HepG2 (cell line): ENCODE measurements around the gene TBATA. TPM values are rescaled to one million over a fixed set of nuclear protein-coding genes. Genes with fewer than 3 reads are reported as not detected.

Experiments used
- ATAC-seq: fragments of 200-7000 bp; cut with Tn5 transposase; 3 replicates; pipeline ENCODE4 v1.9.1; 2020; ENCODE audit warnings: mild to moderate bottlenecking, moderate library complexity
- BruUV-seq: library from RNA; stranded (reverse); fragments of 400-500 nt; replicated peaks from 2 replicates; lab custom pipeline; 2021; lab: Mats Ljungman, UMichigan
- CTCF ChIA-PET: fragments of 300-600 bp; formaldehyde crosslinking; extraction: SDS; loops from one replicate; lab custom pipeline; 2021; ENCODE audit warnings: low total read pairs, inconsistent platforms, low intra/inter-chr PET ratio; lab: Yijun Ruan, JAX
- POLR2A ChIA-PET: fragments of 350-600 bp; sonication (Branson Sonifier 250); formaldehyde crosslinking; loops from one replicate; lab custom pipeline; 2020; ENCODE audit warnings: antibody characterized with exemption, inconsistent platforms; lab: Yijun Ruan, JAX
- DNase-seq: peaks from one replicate; pipeline ENCODE4 v3.0.0-alpha.2; 2015; ENCODE audit warnings: low spot score
- FAIRE-seq: peaks from 3 replicates; lab custom pipeline; 2011; peaks lifted over from hg19 to GRCh38; lab: Jason Lieb, UNC
- H2AFZ ChIP-seq: one replicate; pipeline ENCODE4 v1.6.1; 2011; ENCODE audit warnings: low read length, inconsistent platforms
- H3K27ac ChIP-seq: fragments of 300-600 bp; 3 replicates; pipeline ENCODE4 v1.8.0; 2011; ENCODE audit warnings: mixed run types, mild to moderate bottlenecking, mixed read lengths, low read length, inconsistent platforms; ENCODE audit not compliant: insufficient read depth; ENCODE audit errors: extremely low read length
- H3K27me3 ChIP-seq, 2 experiments: fragments of 200-600 bp in 1 of 2; 2 replicates in 1 of 2; 3 replicates in 1 of 2; pipeline versions ENCODE4 v1.6.0 to v1.8.0; 2011; ENCODE audit warnings: low read length in 2 of 2, mild to moderate bottlenecking in 2 of 2, moderate library complexity in 2 of 2, inconsistent platforms in 1 of 2; ENCODE audit not compliant: insufficient read depth in 2 of 2, control insufficient read depth in 1 of 2
- H3K36me3 ChIP-seq, 2 experiments: fragments of 200-600 bp in 1 of 2; replicated peaks in 1 of 2; 2 replicates in 1 of 2; 3 replicates in 1 of 2; pipeline versions ENCODE4 v1.5.1 to v1.8.0; 2011; ENCODE audit warnings: low read length in 2 of 2, inconsistent platforms in 1 of 2; ENCODE audit not compliant: insufficient read depth in 2 of 2, control insufficient read depth in 1 of 2
- H3K4me1 ChIP-seq: 2 replicates; pipeline ENCODE4 v1.5.1; 2012; ENCODE audit warnings: low read length, inconsistent platforms; ENCODE audit not compliant: insufficient read depth
- H3K4me2 ChIP-seq: 2 replicates; pipeline ENCODE4 v1.6.0; 2011; ENCODE audit warnings: low read depth, low read length, inconsistent platforms
- H3K4me3 ChIP-seq, 3 experiments: fragments of 200-600 bp in 1 of 3; sonication (generic), shearing (Covaris generic) in 1 of 3; replicated peaks in 1 of 3; 2 replicates each; pipeline ENCODE4 v1.5.1; 2011 to 2016; ENCODE audit warnings: low read length in 3 of 3, inconsistent platforms in 2 of 3, low read depth in 2 of 3, mild to moderate bottlenecking in 2 of 3, control low read depth in 1 of 3, mixed read lengths in 1 of 3; ENCODE audit not compliant: insufficient read depth in 1 of 3
- H3K79me2 ChIP-seq: one replicate; pipeline ENCODE4 v1.6.1; 2011; ENCODE audit warnings: low read length, inconsistent platforms; ENCODE audit not compliant: insufficient read depth
- H3K9ac ChIP-seq: 2 replicates; pipeline ENCODE4 v1.6.0; 2011; ENCODE audit warnings: mild to moderate bottlenecking, low read depth, low read length, inconsistent platforms; ENCODE audit not compliant: insufficient read depth
- H3K9me3 ChIP-seq: 2 replicates; pipeline ENCODE4 v1.5.1; 2012; ENCODE audit warnings: mild to moderate bottlenecking, low read length
- H4K20me1 ChIP-seq: 2 replicates; pipeline ENCODE4 v1.6.0; 2011; ENCODE audit warnings: inconsistent platforms, mild to moderate bottlenecking, low read length, moderate library complexity; ENCODE audit not compliant: insufficient read depth
- GATA4 ChIP-seq: sonication (generic); IDR thresholded peaks from 2 replicates; pipeline ENCODE4 v1.6.1; 2016; ENCODE audit warnings: antibody characterized with exemption, low read depth, borderline replicate concordance
- MLX ChIP-seq: IDR thresholded peaks from 2 replicates; pipeline ENCODE4 v1.6.1; 2016
- NBN ChIP-seq: fragments of 450-650 bp; conservative IDR thresholded peaks from 2 replicates; pipeline ENCODE4 v1.6.1; 2017
- PHF20 ChIP-seq: sonication (generic); formaldehyde crosslinking; IDR thresholded peaks from 2 replicates; pipeline ENCODE4 v1.5.0; 2020; ENCODE audit warnings: mild to moderate bottlenecking, missing genetic modification reagents
- ZBTB37 ChIP-seq: sonication (generic); formaldehyde crosslinking; IDR thresholded peaks from 2 replicates; pipeline ENCODE4 v1.4.0; 2020; ENCODE audit warnings: mild to moderate bottlenecking, missing genetic modification reagents
- ZNF180 ChIP-seq: sonication (generic); formaldehyde crosslinking; IDR thresholded peaks from 2 replicates; pipeline ENCODE4 v1.4.0; 2020; ENCODE audit warnings: low read depth, missing genetic modification reagents, borderline replicate concordance
- ZNF383 ChIP-seq: sonication (generic); formaldehyde crosslinking; IDR thresholded peaks from 2 replicates; pipeline ENCODE4 v1.4.0; 2020; ENCODE audit warnings: missing genetic modification reagents, mild to moderate bottlenecking, borderline replicate concordance
- ZNF549 ChIP-seq: sonication (generic); formaldehyde crosslinking; IDR thresholded peaks from 2 replicates; pipeline ENCODE4 v1.5.0; 2020; ENCODE audit warnings: missing genetic modification reagents
- ZNF572 ChIP-seq: sonication (generic); formaldehyde crosslinking; IDR thresholded peaks from 2 replicates; pipeline ENCODE4 v1.5.1; 2020; ENCODE audit warnings: mild to moderate bottlenecking, missing genetic modification reagents
- ZNF720 ChIP-seq: sonication (generic); formaldehyde crosslinking; IDR thresholded peaks from 2 replicates; pipeline ENCODE4 v1.4.0; 2020; ENCODE audit warnings: missing genetic modification reagents
- WGBS: methylation state at CpG from one replicate; pipeline ENCODE4 v1.1.6; 2017; ENCODE audit warnings: low lambda C conversion rate; 5-methylcytosine and 5-hydroxymethylcytosine counted together
- in situ Hi-C: cut with HindIII; loops from 2 replicates; pipeline ENCODE4 v1.10.0; 2017; ENCODE audit warnings: low pct_unique_long_range_greater_than_20kb; ENCODE audit not compliant: extremely low pct_ligation_motif_present
- intact Hi-C: fragments of 100-400 bp; cut with micrococcal nuclease; formaldehyde crosslinking; loops from one replicate; pipeline ENCODE4 v1.10.0; 2022; ENCODE audit not compliant: unreplicated experiment
- polyA plus RNA-seq, 8 experiments: library from polyadenylated mRNA; depleted of rRNA in 3 of 8; stranded (reverse) in 7 of 8; unstranded in 1 of 8; fragments of >200 nt; fragmentation: Illumina TruSeq in 4 of 8; extraction: Trizol in 4 of 8; gene quantifications; 2 replicates each; pipeline versions ENCODE4 v1.2.1 to v1.2.3, GENCODE V29; 2011 to 2016; ENCODE audit warnings: low read depth in 4 of 8, missing spikeins in 1 of 8, mixed read lengths in 1 of 8; ENCODE audit not compliant: insufficient read depth in 1 of 8
- total RNA-seq, 5 experiments: library from RNA; depleted of rRNA; stranded (reverse); fragments of >200 nt; fragmentation: Illumina TruSeq; extraction: Trizol; gene quantifications; 2 replicates each; pipeline ENCODE4 v1.2.3, GENCODE V29; 2016; ENCODE audit warnings: low read depth in 1 of 5
- TF ChIP-seq, protein P1 (sequence below): IDR thresholded peaks from 2 replicates; pipeline ENCODE4 v1.6.1; 2016; ENCODE audit warnings: missing biosample characterization, missing genetic modification reagents, low read depth
- TF ChIP-seq, protein P2 (sequence below): sonication (generic); formaldehyde crosslinking; IDR thresholded peaks from 2 replicates; pipeline ENCODE4 v1.4.0; 2020; ENCODE audit warnings: missing genetic modification reagents
- TF ChIP-seq, protein P3 (sequence below): sonication (generic); IDR thresholded peaks from 2 replicates; pipeline ENCODE4 v1.6.1; 2016; ENCODE audit warnings: low read depth, borderline replicate concordance
- TF ChIP-seq, protein P4 (sequence below): sonication (generic); formaldehyde crosslinking; IDR thresholded peaks from 2 replicates; pipeline ENCODE4 v1.8.0; 2022; ENCODE audit warnings: missing genetic modification reagents, mild to moderate bottlenecking, moderate library complexity, borderline replicate concordance

The TBATA gene
- total and polyA plus RNA-seq, 2 of the 13 experiments (the other 11 are each of a cell fraction or from before 2014, with no cell fraction given): not detected

GRCh38 chr10:70797840-70798239, 12.7 kb upstream of the TBATA start:
- H2AFZ ChIP-seq: no peak overlapping the region
- peaks cover 1 to 3% of the 10 kb centered on the region in 2 experiments; a peak in 1 of 5 replicates for H3K27me3 ChIP-seq
- H3K9ac ChIP-seq: no peak overlapping the region
- ChIA-PET CTCF (no interaction called here), POLR2A (no interaction called here)
- intact Hi-C loops: no loop called here
- in situ Hi-C loops: no loop called here
- ATAC-seq: no peak
- TF ChIP-seq, protein P1, sequence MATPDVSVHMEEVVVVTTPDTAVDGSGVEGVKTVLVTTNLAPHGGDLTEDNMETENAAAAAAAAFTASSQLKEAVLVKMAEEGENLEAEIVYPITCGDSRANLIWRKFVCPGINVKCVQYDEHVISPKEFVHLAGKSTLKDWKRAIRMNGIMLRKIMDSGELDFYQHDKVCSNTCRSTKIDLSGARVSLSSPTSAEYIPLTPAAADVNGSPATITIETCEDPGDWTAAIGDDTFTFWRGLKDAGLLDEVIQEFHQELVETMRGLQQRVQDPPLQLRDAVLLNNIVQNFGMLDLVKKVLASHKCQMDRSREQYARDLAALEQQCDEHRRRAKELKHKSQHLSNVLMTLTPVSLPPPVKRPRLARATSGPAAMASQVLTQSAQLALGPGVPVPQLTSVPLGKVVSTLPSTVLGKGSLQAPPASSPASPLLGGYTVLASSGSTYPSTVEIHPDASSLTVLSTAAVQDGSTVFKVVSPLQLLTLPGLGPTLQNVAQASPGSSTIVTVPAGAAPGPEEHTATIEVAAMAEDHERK: no peak
- no peak for TF ChIP-seq ZBTB37
- no peak for TF ChIP-seq ZNF549 (CRISPR knock-in tag)
- TF ChIP-seq, protein P2, sequence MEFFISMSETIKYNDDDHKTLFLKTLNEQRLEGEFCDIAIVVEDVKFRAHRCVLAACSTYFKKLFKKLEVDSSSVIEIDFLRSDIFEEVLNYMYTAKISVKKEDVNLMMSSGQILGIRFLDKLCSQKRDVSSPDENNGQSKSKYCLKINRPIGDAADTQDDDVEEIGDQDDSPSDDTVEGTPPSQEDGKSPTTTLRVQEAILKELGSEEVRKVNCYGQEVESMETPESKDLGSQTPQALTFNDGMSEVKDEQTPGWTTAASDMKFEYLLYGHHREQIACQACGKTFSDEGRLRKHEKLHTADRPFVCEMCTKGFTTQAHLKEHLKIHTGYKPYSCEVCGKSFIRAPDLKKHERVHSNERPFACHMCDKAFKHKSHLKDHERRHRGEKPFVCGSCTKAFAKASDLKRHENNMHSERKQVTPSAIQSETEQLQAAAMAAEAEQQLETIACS (CRISPR knock-in tag): no peak
- no peak for TF ChIP-seq ZNF180 (CRISPR knock-in tag)
- no peak for TF ChIP-seq GATA4
- TF ChIP-seq MLX (CRISPR knock-in tag): no peak
- no peak for TF ChIP-seq ZNF572 (CRISPR knock-in tag)
- no peak for TF ChIP-seq ZNF383 (CRISPR knock-in tag)
- no peak for TF ChIP-seq PHF20
- TF ChIP-seq ZNF720 (CRISPR knock-in tag): no peak
- TF ChIP-seq NBN: no peak
- TF ChIP-seq, protein P3, sequence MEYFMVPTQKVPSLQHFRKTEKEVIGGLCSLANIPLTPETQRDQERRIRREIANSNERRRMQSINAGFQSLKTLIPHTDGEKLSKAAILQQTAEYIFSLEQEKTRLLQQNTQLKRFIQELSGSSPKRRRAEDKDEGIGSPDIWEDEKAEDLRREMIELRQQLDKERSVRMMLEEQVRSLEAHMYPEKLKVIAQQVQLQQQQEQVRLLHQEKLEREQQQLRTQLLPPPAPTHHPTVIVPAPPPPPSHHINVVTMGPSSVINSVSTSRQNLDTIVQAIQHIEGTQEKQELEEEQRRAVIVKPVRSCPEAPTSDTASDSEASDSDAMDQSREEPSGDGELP: no peak
- TF ChIP-seq, protein P4, sequence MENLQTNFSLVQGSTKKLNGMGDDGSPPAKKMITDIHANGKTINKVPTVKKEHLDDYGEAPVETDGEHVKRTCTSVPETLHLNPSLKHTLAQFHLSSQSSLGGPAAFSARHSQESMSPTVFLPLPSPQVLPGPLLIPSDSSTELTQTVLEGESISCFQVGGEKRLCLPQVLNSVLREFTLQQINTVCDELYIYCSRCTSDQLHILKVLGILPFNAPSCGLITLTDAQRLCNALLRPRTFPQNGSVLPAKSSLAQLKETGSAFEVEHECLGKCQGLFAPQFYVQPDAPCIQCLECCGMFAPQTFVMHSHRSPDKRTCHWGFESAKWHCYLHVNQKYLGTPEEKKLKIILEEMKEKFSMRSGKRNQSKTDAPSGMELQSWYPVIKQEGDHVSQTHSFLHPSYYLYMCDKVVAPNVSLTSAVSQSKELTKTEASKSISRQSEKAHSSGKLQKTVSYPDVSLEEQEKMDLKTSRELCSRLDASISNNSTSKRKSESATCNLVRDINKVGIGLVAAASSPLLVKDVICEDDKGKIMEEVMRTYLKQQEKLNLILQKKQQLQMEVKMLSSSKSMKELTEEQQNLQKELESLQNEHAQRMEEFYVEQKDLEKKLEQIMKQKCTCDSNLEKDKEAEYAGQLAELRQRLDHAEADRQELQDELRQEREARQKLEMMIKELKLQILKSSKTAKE (CRISPR knock-in tag): no peak
- BruUV-seq: no TSS peak
- no peak for FAIRE-seq
- H3K4me3 ChIP-seq: no peak overlapping the region
- DNase-seq: no peak
- H4K20me1 ChIP-seq: no peaks in the 10 kb centered on the region
- no CpG with 5 or more reads among the region's 7 CpGs for WGBS
- H3K9me3 ChIP-seq: no peaks in the 10 kb centered on the region
- no peaks in the 10 kb centered on the region for H3K79me2 ChIP-seq
- H3K4me2 ChIP-seq: no peak overlapping the region
- H3K36me3 ChIP-seq: no peaks in the 10 kb centered on the region
- H3K27ac ChIP-seq: no peak overlapping the region
- no peaks in the 10 kb centered on the region for H3K4me1 ChIP-seq
